NCI-H2029 treated with DMSO at 0.1 percent for 48 hours (cell line): Measurements from ENCODE around the gene DHRS4L2.

Source experiments
- DNase-seq: peaks from one replicate; lab custom pipeline; 2025; lab: John Stamatoyannopoulos, UW

Gene DHRS4L2

GRCh38 chr14:24053548-24054323 lies 65.0 kb downstream of the DHRS4L2 start:
- DNase-seq, result no peak

GRCh38 chr14:24054324-24054641 lies 65.6 kb downstream of the DHRS4L2 start:
- no peak for DNase-seq

- no peak for DNase-seq
These were observed 65.9 kb downstream of the DHRS4L2 start for GRCh38 chr14:24054646-24055045.
